GM21723 (cell line): Measurements from ENCODE around the gene GRWD1.

Source experiments
- ATAC-seq: cut with Tn5 transposase; IDR thresholded peaks from one replicate; pipeline ENCODE4 v1.9.1; 2021; ENCODE audit warnings: mild to moderate bottlenecking, moderate library complexity; ENCODE audit not compliant: unreplicated experiment

Gene GRWD1

DNA sequence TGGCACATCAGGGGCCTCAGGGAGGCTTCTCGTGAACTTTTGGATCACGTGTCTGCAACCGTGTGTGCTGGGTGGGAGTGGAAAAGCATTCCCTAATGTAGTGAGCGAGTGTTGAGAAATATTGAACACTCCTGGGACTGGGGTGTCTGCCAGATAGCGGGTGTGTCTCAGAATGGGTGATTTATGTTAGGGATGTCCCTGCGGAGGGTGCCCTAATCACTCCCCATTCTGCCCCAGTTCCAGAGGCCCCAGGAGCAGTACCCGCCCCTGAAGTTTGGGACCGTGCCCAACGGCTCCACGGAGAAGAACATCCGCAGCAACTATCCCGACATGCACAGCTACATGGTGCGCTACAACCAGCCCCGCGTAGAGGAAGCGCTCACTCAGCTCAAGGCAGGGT, 24.2 kb upstream of the GRWD1 start:
- no peak for ATAC-seq

DNA sequence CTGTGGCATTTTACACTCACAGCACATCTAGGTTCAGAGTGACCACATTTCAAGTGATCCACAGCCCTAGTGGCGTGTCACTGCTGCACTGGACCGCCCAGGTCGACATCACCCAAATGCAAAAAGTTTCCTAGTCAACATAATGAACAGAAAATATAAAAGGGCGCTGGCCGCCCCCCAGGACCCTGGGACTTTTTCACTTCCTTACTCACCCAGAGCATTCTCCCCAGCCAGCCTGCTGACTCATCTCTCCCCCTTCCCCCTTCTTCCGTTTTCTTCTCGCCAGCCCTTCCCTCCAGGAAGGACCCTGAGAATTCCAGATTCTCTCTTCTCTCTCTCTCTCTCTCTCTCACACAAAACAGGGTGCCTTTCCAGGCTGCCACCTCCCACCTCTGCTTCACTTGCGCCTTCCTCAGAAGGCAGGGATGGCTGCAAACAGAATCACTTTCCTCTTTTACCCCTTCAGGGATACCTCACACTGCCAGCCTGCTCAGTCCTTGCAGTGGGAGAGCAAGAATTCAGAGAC, 21.0 kb upstream of the GRWD1 start:
- ATAC-seq, result no peak

DNA sequence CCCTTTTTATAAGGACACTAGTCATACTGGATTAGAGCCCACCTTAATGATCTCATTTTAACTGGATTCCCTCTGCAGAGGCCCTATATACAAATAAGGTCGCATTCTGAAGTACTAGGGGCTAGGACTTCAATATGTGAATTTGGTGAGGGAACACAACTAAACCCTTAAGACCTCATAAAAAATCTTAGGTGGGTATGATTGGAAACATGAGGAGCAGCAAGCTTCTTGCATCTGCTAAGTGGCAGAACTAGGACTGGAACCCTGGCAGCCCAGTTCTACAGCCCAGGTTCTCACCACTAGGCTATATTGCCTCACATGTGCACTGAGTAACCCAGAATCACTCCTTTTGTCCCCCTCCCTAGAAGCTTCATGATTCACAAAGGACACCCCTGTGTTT, 17.1 kb upstream of the GRWD1 start:
- ATAC-seq, result no peak

DNA sequence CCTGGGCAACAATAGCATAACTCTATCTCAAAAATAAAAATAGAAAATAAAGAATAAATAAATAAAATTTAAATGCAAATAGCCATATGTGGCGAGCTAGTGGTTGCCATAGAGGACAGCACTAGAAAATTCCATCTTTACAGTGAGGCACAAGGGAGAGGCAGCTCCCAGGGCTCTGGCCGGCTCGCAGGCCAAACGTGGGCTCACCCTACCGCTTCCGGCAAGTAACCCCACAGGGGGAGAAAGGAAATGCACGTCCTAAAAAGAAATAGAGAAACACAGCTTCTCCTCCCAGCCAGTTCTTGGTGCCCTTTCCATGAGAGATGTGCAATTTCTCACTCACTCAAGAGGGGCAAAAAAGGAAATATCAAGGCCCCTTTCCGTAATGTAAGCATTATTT, 12.4 kb upstream of the GRWD1 start:
- ATAC-seq, result no peak

DNA sequence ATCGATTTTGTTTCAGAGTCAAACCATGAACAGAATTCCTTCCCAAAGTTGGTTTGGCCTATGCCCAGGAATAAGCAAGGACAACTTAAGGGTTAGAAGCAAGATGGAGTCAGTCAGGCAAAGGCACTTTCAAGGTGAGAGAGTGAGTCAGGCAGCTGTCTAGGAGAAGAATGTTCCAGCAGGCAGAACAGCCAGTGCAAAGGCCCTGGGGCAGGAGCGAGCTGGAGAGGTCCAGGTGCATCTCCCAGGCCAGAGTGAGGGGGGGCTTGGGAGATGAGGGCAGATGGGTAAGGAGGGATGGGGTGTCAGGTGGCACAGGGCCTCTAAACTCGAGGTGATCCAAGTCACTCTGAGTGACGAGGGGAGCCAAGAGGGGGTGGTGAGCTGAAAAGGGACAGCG, 9.2 kb upstream of the GRWD1 start:
- ATAC-seq, result no peak

DNA sequence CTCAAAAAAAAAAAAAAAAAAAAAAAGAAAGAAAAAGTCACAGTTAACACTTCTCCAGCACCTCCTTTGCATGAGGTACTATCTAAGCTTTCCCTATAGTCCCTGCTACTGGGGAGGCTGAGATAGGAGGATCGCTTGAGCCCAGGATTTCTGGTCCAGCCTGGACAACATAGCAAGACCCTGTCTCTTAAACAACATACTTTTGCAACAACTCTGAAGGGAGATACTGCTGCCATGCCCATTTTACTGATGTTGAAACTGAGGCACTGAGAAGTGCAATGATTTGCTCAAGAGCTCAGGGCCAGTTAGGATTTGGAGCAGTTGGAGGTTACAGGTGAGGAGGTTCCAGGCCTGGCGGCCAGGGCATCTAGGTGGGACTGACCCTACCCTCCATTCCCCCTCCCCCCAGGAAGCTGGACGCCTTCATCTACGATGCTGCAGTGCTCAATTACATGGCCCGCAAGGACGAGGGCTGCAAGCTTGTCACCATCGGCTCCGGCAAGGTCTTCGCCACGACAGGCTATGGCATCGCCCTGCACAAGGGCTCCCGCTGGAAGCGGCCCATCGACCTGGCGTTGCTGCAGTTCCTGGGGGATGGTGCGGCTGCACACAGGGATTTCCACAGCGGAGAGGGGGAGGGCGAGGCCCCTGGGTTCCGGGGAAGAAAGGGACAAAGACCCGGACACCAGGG, 4.3 kb upstream of the GRWD1 start:
- no peak for ATAC-seq

DNA sequence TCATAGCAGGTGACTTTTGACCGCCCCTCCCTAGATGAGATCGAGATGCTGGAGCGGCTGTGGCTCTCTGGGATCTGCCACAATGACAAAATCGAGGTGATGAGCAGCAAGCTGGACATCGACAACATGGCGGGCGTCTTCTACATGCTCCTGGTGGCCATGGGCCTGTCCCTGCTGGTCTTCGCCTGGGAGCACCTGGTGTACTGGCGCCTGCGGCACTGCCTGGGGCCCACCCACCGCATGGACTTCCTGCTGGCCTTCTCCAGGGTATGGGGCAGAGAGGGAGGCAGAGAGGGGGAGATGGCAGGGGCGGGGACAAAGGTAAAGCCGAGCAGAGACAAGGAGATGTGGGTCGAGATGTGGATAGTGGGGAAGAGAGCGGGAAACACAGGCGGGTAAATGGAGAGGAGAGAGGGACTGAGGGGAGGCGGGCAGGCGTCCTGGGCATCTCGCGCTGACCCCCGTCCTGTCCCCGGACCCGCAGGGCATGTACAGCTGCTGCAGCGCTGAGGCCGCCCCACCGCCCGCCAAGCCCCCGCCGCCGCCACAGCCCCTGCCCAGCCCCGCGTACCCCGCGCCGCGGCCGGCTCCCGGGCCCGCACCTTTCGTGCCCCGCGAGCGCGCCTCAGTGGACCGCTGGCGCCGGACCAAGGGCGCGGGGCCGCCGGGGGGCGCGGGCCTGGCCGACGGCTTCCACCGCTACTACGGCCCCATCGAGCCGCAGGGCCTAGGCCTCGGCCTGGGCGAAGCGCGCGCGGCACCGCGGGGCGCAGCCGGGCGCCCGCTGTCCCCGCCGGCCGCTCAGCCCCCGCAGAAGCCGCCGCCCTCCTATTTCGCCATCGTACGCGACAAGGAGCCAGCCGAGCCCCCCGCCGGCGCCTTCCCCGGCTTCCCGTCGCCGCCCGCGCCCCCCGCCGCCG, 3.4 kb upstream of the GRWD1 start:
- ATAC-seq, result no peak

DNA sequence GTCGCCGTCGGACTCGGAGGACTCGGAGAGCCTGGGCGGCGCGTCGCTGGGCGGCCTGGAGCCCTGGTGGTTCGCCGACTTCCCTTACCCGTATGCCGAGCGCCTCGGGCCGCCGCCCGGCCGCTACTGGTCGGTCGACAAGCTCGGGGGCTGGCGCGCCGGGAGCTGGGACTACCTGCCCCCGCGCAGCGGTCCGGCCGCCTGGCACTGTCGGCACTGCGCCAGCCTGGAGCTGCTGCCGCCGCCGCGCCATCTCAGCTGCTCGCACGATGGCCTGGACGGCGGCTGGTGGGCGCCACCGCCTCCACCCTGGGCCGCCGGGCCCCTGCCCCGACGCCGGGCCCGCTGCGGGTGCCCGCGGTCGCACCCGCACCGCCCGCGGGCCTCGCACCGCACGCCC, 2.5 kb upstream of the GRWD1 start:
- ATAC-seq, result no peak

DNA sequence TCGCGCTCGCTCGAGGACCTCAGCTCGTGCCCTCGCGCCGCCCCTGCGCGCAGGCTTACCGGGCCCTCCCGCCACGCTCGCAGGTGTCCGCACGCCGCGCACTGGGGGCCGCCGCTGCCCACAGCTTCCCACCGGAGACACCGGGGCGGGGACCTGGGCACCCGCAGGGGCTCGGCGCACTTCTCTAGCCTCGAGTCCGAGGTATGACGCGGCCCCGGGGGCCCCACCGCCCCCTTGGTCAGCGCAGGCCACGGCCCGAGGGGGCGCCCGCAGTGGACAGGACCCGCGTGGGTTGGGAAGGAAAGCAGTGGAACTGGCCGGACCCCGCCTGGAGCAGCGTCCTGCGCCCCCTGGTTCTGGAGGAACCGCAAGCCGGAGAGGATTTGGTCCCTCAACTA, 2.1 kb upstream of the GRWD1 start:
- ATAC-seq, result no peak

DNA sequence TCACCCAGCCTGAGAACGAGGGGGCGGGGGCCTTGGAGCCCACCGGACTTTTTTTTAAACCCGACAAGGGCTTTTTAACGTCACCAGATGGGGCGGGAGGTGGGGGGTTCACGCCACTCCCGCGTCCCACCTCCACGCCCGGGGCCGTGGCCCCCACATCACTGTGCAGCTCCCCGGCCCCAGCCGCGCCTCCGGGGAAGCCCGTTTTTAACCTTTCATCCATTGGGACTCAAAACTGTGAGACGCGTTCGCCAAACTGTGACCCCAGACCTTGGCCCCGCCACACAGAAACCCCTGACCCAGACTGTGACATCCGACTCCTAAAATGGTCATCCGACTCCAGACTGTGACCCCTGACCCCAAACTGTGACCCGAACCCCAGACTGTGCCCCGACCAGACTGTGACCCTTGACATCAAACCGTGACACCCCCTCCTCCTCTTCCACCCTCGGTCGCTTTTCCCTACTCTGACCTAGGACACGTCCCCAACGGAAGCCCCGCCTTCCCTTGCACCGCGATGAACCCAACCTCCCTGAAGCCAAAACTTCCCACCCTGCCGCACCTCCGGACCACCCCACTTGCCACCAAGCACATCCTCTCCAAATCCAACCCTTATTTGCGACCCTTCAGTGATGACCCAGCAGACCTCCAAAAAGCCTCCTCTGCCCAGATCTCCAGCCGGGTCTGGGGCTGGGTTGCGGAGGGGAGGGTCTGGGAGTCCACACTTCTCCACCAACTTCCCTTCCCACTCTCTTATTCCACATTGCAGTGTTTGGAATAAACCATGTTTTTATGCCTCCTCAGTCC, 1.5 kb upstream of the GRWD1 start:
- ATAC-seq, result no peak

DNA sequence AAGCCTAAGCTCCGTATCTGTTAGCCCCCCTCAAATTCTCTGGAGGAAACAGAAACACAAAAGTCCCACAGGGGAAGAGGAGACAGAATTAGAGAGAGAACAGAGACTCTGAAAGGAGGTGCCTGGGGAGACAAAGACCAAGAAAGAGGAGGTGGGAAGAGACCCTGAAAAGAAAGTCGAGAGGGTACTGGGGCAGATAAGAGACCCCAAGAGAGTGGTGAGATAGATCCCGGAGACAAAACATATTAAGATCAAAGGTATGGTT, 915 bp upstream of the GRWD1 start:
- ATAC-seq, result no peak

DNA sequence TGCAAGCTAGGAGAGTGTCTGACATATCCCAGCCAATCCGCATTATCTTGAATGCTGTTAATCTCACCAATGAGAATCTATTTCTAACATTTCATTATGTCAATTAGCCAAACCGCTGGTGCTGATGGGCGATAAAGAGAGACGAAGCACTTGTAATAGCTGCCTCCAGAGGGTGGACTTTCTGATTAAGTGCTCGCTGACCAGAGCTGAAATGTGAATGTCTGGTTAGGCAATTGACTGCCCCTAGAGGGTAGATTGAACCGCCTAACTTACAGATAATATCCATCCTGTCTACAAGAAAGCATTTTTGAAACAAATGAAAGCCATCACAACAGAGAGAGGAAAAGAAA, 552 bp upstream of the GRWD1 start:
- peak; percentile 12 for ATAC-seq

DNA sequence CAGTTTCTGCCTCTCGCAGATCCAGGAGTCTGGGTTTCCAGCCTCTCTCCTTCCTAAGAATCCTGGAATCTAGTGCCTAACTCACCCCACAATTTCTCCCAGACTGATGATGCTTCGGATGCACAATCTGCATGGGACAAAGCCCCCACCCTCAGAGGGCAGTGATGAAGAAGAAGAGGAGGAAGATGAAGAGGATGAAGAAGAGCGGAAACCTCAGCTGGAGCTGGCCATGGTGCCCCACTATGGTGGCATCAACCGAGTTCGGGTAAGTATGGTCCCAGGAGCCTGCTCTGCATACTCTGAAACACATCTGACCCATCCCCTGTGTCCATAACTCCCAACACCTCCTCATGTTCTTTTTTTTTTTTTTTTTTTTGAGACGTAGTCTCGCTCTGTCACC, 796 bp downstream of the GRWD1 start:
- ATAC-seq, result no peak

DNA sequence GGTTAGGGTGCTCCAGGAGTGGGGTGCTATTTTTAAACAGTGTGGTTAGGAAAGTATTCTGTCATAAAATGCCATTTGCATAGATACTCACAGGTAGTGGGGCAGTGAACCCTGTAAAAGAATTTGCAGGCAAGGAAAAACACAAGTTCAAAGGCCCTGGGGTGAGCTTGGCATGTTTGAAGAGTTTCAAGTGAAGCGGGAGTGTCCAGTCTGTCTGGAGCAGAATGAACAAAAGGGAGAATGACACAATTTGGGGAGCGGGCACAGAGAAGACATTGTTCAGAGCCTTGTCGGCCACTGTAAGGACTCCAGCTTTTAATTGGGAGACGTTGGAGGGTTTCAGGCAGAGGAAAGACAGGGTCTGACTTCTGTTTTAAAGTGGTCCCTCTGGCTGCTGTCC, 2.8 kb downstream of the GRWD1 start:
- ATAC-seq, result no peak

DNA sequence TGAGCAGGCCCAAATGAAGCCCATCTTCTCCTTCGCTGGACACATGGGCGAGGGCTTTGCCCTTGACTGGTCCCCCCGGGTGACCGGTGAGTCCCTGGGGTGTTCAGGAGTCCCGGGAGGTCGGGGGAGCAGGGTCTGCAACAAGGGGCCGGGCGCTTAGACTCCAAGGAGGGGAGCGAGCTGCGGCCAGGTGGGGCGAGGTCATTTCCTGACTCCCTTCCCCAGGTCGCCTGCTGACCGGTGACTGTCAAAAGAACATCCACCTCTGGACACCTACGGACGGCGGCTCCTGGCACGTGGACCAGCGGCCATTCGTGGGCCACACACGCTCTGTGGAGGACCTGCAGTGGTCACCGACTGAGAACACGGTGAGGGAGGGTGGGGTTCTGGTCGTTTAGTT, 4.7 kb downstream of the GRWD1 start:
- no peak for ATAC-seq

DNA sequence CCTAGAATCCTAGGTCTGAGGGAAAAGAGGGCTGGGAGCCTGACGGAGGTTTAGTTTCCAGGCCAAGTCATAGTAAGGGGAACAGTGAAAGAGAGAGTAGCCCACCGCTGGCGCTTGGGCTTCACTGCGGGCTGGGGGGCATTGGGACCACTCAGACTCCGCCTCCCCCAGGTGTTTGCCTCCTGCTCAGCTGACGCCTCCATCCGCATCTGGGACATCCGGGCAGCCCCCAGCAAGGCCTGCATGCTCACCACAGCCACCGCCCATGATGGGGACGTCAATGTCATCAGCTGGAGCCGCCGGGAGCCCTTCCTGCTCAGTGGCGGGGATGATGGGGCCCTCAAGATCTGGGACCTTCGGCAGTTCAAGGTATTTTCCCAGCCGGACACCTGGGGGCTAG, 5.1 kb downstream of the GRWD1 start:
- no peak for ATAC-seq

DNA sequence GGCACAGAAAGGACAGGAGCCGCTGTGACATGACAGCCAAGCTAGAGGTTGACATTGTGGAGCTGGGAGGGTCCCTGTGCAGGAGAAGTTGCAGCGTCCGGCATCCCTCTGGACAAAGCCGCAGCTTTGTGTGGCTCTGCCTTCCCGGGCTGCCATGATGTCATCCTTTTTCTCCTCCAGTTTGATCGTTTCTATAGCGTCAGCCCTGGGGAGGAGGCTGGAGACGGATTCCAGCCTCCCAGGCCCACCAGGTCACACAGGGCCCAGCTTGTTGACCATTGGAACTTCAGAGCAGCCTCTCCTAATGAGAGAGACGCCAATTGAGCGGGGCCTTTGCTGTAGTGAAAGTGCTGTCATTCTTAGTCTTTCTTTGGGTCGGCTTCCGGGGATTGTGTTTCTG, 5.8 kb downstream of the GRWD1 start:
- ATAC-seq, result no peak

DNA sequence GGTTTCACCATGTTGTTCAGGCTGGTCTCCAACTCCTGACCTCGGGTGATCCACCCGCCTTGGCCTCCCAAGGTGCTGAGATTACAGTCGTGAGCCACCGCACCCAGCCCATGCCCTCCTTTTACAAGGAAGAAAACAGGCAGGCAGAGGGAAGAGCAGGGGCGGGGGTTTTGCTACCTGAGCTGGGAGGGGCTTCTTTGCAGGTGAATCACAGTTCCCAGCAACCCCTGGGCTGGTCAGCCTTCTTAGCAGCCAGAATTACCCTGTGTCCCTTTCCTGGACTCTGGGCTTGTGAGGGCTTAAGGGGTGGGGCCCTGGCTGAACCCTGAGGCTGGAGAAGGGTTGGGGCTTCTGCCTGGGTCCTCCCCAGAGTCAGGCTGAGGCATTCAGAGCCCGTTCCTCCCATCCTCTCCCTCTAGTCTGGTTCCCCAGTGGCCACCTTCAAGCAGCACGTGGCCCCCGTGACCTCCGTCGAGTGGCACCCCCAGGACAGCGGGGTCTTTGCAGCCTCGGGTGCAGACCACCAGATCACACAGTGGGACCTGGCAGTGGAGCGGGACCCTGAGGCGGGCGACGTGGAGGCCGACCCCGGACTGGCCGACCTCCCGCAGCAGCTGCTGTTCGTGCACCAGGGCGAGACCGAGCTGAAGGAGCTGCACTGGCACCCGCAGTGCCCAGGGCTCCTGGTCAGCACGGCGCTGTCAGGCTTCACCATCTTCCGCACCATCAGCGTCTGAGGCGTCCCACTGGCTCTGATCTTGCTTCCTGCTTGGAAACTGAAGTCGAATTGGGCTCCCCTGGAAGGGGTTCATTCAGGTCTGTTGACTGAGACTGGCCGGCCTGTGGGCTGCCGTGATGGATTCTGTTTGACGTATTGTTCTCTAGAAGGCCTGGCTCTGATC, 6.8 kb downstream of the GRWD1 start:
- ATAC-seq, result no peak

DNA sequence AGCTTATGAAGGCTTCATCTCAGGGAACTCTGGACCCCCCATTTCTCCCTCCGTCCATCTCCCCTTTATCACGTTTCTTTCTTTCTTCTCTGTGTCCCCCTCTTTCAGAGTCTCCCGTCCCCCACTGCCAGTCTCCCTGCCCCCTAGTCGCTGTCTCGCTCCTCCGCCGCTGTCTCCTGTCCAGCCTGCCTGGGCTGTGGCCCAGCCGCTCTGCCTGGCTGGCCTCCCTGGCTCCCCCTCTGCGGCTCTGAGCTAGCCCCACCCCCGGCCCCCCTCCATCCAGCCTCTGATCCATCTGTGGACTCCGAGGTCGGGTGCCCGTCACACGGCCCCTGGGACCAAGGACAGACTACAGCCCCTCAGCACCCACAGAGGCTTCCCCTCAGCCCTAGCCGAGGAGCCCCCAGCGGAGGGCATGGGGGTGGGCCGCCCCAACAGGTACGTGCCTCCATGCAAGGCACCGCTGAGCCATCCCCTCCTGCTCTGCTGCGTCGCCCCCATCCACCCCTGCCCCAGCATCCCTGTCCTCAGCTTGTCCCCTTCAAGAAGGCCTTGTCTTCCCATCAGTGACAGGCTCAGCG, 8.5 kb downstream of the GRWD1 start:
- no peak for ATAC-seq

DNA sequence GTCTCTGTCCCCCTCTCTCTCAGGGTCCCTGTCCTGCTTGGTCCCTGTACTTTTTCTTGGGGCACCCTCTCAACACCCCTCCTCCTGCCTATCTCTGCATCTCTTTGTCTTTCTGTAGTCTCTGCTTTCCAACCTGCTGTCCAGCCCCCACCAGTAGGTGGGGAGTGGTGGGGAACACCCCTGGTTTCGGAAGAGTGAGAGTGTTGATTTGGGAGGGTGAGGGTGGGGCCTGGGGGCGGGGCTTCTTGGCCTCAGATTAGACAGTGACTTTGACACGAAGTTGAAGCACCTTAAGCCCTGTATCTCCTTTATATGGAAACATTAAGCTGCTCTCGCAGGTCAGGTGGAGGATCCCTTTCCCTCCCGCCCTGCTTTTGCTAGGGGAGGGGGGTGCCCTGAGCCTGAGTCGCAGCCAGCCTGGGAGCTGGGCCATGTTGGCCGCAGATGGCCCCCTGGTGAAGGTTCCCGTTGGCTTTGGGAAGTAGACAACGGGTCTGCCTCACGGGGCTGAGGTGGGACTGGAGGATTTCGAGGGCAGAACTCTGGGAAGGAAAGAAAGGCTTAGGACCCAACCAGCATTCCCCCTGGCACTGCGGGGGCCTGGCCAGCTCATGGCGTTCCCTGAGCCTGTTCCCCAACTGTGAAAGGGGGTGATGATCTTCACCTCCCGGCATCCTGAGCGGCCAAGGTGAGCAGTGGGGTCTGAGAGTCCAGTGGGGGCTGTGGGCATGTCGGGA, 9.6 kb downstream of the GRWD1 start, which contains the start of gene KCNJ14:
Gene KCNJ14, plus strand, starts transcription at position 404 of the 737 bp plus-strand sequence. CDS start 6,151 bp downstream, outside the sequence.
- ATAC-seq, result no peak
